HepG2 (cell line): ENCODE measurements around the gene RNASE7. TPM values are rescaled to one million over a fixed set of nuclear protein-coding genes. Genes with fewer than 3 reads are reported as not detected.

ENCODE experiments used
- ARNT2 ChIP-seq: sonication (generic); formaldehyde crosslinking; IDR thresholded peaks from 2 replicates; pipeline ENCODE4 v1.8.0; 2022; ENCODE audit warnings: mild to moderate bottlenecking, low read depth, missing genetic modification reagents, moderate library complexity
- ELF4 ChIP-seq: sonication (generic); formaldehyde crosslinking; IDR thresholded peaks from 2 replicates; pipeline ENCODE4 v1.5.0; 2020; ENCODE audit warnings: missing genetic modification reagents, mild to moderate bottlenecking, moderate library complexity, borderline replicate concordance
- FIP1L1 ChIP-seq: fragments of 200-400 bp; formaldehyde crosslinking; IDR thresholded peaks from 2 replicates; pipeline ENCODE4 v1.6.1; 2018; ENCODE audit warnings: low read depth, mild to moderate bottlenecking, low read length, moderate library complexity, borderline replicate concordance; ENCODE audit not compliant: insufficient read depth
- HHEX ChIP-seq: IDR thresholded peaks from 2 replicates; pipeline ENCODE4 v1.6.1; 2016; ENCODE audit warnings: control low read depth
- KDM6A ChIP-seq: IDR thresholded peaks from 2 replicates; pipeline ENCODE4 v1.6.1; 2016; ENCODE audit warnings: low read depth
- MAF1 ChIP-seq: sonication (generic); formaldehyde crosslinking; IDR thresholded peaks from 2 replicates; pipeline ENCODE4 v1.5.0; 2020; ENCODE audit warnings: missing genetic modification reagents, borderline replicate concordance
- MED1 ChIP-seq: sonication (generic); formaldehyde crosslinking; IDR thresholded peaks from 2 replicates; pipeline ENCODE4 v1.4.0; 2020; ENCODE audit warnings: missing genetic modification reagents
- MIXL1 ChIP-seq: IDR thresholded peaks from 2 replicates; pipeline ENCODE4 v1.6.1; 2016
- SALL1 ChIP-seq: sonication (generic); formaldehyde crosslinking; IDR thresholded peaks from 2 replicates; pipeline ENCODE4 v1.8.0; 2022; ENCODE audit warnings: mild to moderate bottlenecking, missing genetic modification reagents
- SMYD3 ChIP-seq: sonication (generic); formaldehyde crosslinking; IDR thresholded peaks from 2 replicates; pipeline ENCODE4 v1.8.1; 2023; ENCODE audit warnings: mild to moderate bottlenecking, missing genetic modification reagents
- ZBTB38 ChIP-seq: sonication (generic); formaldehyde crosslinking; IDR thresholded peaks from 2 replicates; pipeline ENCODE4 v1.5.1; 2020; ENCODE audit warnings: mild to moderate bottlenecking, missing genetic modification reagents
- ZNF225 ChIP-seq: sonication (generic); formaldehyde crosslinking; IDR thresholded peaks from 2 replicates; pipeline ENCODE4 v1.4.0; 2020; ENCODE audit warnings: mild to moderate bottlenecking, missing genetic modification reagents
- ZNF232 ChIP-seq: sonication (generic); formaldehyde crosslinking; IDR thresholded peaks from 2 replicates; pipeline ENCODE4 v1.4.0; 2020; ENCODE audit warnings: missing genetic modification reagents, borderline replicate concordance
- ZNF44 ChIP-seq: sonication (generic); formaldehyde crosslinking; IDR thresholded peaks from 2 replicates; pipeline ENCODE4 v1.5.1; 2020; ENCODE audit warnings: mild to moderate bottlenecking, missing genetic modification reagents
- ZNF501 ChIP-seq: sonication (generic); formaldehyde crosslinking; IDR thresholded peaks from 2 replicates; pipeline ENCODE4 v1.5.1; 2020; ENCODE audit warnings: mild to moderate bottlenecking, moderate library complexity, missing genetic modification reagents
- ZNF570 ChIP-seq: sonication (generic); formaldehyde crosslinking; IDR thresholded peaks from 2 replicates; pipeline ENCODE4 v1.4.0; 2020; ENCODE audit warnings: mild to moderate bottlenecking, missing genetic modification reagents, borderline replicate concordance
- ZNF703 ChIP-seq: sonication (generic); formaldehyde crosslinking; IDR thresholded peaks from 2 replicates; pipeline ENCODE4 v1.5.1; 2020; ENCODE audit warnings: missing genetic modification reagents, mild to moderate bottlenecking, moderate library complexity, borderline replicate concordance
- ZSCAN31 ChIP-seq: sonication (generic); formaldehyde crosslinking; IDR thresholded peaks from 2 replicates; pipeline ENCODE4 v1.5.0; 2020; ENCODE audit warnings: low read depth, mild to moderate bottlenecking, missing genetic modification reagents
- polyA plus RNA-seq, 8 experiments: library from polyadenylated mRNA; depleted of rRNA in 3 of 8; stranded (reverse) in 7 of 8; unstranded in 1 of 8; fragments of >200 nt; fragmentation: Illumina TruSeq in 4 of 8; extraction: Trizol in 4 of 8; gene quantifications; 2 replicates each; pipeline versions ENCODE4 v1.2.1 to v1.2.3, GENCODE V29; 2011 to 2016; ENCODE audit warnings: low read depth in 4 of 8, missing spikeins in 1 of 8, mixed read lengths in 1 of 8; ENCODE audit not compliant: insufficient read depth in 1 of 8
- total RNA-seq, 5 experiments: library from RNA; depleted of rRNA; stranded (reverse); fragments of >200 nt; fragmentation: Illumina TruSeq; extraction: Trizol; gene quantifications; 2 replicates each; pipeline ENCODE4 v1.2.3, GENCODE V29; 2016; ENCODE audit warnings: low read depth in 1 of 5
- TF ChIP-seq, protein P1 (sequence below): IDR thresholded peaks from 2 replicates; pipeline ENCODE4 v1.4.0; 2020; ENCODE audit warnings: mild to moderate bottlenecking, missing genetic modification reagents
- TF ChIP-seq, protein P2 (sequence below): IDR thresholded peaks from 2 replicates; pipeline ENCODE4 v1.6.1; 2016

Gene RNASE7
- total and polyA plus RNA-seq, 2 of the 13 experiments (the other 11 are each of a cell fraction or from before 2014, with no cell fraction given), result 0.04 TPM; not detected in 1

DNA sequence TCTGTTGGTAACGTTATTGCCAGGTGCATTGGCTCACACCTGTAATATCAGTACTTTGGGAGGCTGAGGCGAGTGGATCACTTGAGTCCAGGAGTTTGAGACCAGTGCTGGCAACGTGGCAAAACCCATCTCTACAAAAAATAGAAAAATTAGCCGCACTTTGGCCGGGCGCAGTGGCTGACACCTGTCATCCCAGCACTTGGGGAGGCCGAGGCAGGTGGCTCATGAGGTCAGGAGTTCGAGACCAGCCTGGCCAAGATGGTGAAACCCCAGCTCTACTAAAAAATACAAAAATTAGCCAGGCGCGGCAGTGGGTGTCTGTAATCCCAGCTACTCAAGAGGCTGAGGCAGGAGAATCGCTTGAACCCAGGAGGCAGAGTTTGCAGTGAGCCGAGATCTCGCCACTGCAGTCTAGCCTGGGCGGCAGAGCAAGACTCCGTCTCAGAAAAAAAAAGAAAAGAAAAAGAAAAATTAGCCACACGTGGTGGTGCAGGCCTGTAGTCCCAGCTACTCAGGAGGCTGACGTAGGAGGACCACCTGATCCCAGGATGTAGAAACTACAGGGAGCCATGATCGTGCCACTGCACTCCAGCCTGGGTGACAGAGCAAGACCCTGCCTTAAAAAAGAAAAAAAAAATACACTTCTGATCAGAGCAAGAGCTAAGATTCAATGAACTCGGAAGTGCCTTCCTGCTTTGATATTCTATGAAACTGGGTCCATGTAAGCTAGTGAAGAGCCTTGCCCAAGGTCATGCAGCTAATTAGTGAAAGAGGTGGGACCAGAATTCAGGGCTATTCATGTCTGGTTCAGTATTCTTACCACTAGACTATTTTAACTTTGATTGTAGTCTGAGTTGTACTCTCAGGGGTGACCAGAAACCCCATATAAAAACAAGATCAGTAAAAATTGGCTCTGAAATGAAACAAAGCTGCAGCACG lies 11.3 kb downstream of the RNASE7 start (continued):
- peak; percentile 24; the same call in 1 of the 2 replicates for TF ChIP-seq MED1 (CRISPR knock-in tag)
- TF ChIP-seq KDM6A, result 0 out of 2 replicates have a peak, but pooled peaks have one; percentile 19
- TF ChIP-seq ARNT2 (CRISPR knock-in tag), result peak; percentile 53; the same call in 1 of the 2 replicates
- TF ChIP-seq, protein P1, sequence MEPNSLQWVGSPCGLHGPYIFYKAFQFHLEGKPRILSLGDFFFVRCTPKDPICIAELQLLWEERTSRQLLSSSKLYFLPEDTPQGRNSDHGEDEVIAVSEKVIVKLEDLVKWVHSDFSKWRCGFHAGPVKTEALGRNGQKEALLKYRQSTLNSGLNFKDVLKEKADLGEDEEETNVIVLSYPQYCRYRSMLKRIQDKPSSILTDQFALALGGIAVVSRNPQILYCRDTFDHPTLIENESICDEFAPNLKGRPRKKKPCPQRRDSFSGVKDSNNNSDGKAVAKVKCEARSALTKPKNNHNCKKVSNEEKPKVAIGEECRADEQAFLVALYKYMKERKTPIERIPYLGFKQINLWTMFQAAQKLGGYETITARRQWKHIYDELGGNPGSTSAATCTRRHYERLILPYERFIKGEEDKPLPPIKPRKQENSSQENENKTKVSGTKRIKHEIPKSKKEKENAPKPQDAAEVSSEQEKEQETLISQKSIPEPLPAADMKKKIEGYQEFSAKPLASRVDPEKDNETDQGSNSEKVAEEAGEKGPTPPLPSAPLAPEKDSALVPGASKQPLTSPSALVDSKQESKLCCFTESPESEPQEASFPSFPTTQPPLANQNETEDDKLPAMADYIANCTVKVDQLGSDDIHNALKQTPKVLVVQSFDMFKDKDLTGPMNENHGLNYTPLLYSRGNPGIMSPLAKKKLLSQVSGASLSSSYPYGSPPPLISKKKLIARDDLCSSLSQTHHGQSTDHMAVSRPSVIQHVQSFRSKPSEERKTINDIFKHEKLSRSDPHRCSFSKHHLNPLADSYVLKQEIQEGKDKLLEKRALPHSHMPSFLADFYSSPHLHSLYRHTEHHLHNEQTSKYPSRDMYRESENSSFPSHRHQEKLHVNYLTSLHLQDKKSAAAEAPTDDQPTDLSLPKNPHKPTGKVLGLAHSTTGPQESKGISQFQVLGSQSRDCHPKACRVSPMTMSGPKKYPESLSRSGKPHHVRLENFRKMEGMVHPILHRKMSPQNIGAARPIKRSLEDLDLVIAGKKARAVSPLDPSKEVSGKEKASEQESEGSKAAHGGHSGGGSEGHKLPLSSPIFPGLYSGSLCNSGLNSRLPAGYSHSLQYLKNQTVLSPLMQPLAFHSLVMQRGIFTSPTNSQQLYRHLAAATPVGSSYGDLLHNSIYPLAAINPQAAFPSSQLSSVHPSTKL (CRISPR knock-in tag), result 0 out of 2 replicates have a peak, but pooled peaks have one; percentile 18
- peak; percentile 21; the same call in 1 of the 2 replicates for TF ChIP-seq ELF4 (CRISPR knock-in tag)
- peak; percentile 64; the same call in 1 of the 2 replicates for TF ChIP-seq ZNF225 (CRISPR knock-in tag)
- TF ChIP-seq ZBTB38 (CRISPR knock-in tag), result peak; percentile 83; the same call in 1 of the 2 replicates
- TF ChIP-seq ZNF44 (CRISPR knock-in tag), result 0 out of 2 replicates have a peak, but pooled peaks have one; percentile 4
- no peak for TF ChIP-seq ZNF570
- TF ChIP-seq SALL1 (CRISPR knock-in tag), result peak; percentile 33; the same call in 1 of the 2 replicates
- TF ChIP-seq ZNF703 (CRISPR knock-in tag), result no peak
- TF ChIP-seq HHEX (CRISPR knock-in tag), result 0 out of 2 replicates have a peak, but pooled peaks have one; percentile 20
- TF ChIP-seq FIP1L1, result no peak
- peak; percentile 78 for TF ChIP-seq ZNF501 (CRISPR knock-in tag)
- TF ChIP-seq ZNF232 (CRISPR knock-in tag), result peak; percentile 20; the same call in 1 of the 2 replicates
- peak; percentile 93 for TF ChIP-seq MIXL1 (CRISPR knock-in tag)
- TF ChIP-seq SMYD3 (CRISPR knock-in tag), result no peak
- no peak for TF ChIP-seq MAF1
- no peak for TF ChIP-seq ZSCAN31 (CRISPR knock-in tag)
- TF ChIP-seq, protein P2, sequence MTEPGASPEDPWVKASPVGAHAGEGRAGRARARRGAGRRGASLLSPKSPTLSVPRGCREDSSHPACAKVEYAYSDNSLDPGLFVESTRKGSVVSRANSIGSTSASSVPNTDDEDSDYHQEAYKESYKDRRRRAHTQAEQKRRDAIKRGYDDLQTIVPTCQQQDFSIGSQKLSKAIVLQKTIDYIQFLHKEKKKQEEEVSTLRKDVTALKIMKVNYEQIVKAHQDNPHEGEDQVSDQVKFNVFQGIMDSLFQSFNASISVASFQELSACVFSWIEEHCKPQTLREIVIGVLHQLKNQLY (CRISPR knock-in tag), result no peak
